Ovary (tissue), 3 donors: ENCODE measurements around the gene NTNG2.

Source experiments
- EP300 ChIP-seq: sonication (generic); formaldehyde crosslinking; IDR thresholded peaks from one replicate; pipeline ENCODE4 v1.6.1; 2017; ENCODE audit warnings: antibody characterized with exemption
- POLR2A ChIP-seq: fragments of 450-650 bp; IDR thresholded peaks from one replicate; pipeline ENCODE4 v1.6.1; 2017; ENCODE audit warnings: antibody characterized with exemption, mild to moderate bottlenecking, moderate library complexity
- TF ChIP-seq, protein P1 (sequence below), 3 donors: fragments of 450-650 bp in 2 of 3; fragments of 200-600 bp in 1 of 3; IDR thresholded peaks; one replicate each; pipeline versions ENCODE4 v1.5.1 to v1.8.0; 2016 to 2022; ENCODE audit warnings: antibody characterized with exemption in 3 of 3, mild to moderate bottlenecking in 1 of 3
- donor health status: DM: no; HTN: no; CAD: no.

DNA sequence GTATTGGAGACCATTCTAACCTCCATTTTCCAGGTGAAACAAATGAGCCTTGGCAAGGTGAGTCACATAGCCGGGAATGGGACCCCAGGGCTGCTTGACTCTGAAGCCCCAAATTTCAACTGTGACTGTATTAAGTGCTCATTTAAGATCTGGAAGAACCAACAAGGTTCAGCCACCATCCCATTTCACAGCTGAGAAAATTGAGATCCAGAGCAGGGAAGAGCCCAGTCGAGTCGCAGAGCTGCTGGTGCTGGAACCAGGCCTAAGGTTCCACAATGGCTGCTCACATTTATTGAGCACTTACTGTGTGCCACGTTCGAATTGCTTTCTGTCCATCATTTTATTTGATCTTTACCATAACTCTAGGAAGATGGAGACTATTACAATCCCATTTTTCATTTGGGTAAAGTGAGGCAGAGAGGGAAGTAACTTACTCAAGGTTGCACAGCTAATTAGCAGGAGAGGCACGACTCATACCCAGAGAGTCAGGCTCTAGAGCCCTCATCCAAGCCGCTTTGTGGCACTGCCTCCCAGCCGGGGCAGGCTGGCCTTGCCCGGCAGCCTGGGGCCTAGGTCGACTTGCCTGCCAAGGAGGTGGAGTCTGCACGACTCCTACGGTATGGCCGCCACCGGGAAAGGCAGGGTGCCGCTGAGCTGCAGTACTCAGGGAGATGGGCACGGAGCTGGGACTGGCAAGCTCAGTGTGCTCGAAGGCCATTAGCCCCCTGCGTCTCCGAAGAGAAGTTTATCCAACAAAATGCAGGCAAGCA is 4.3 kb upstream of the NTNG2 start:
- TF ChIP-seq, protein P1, sequence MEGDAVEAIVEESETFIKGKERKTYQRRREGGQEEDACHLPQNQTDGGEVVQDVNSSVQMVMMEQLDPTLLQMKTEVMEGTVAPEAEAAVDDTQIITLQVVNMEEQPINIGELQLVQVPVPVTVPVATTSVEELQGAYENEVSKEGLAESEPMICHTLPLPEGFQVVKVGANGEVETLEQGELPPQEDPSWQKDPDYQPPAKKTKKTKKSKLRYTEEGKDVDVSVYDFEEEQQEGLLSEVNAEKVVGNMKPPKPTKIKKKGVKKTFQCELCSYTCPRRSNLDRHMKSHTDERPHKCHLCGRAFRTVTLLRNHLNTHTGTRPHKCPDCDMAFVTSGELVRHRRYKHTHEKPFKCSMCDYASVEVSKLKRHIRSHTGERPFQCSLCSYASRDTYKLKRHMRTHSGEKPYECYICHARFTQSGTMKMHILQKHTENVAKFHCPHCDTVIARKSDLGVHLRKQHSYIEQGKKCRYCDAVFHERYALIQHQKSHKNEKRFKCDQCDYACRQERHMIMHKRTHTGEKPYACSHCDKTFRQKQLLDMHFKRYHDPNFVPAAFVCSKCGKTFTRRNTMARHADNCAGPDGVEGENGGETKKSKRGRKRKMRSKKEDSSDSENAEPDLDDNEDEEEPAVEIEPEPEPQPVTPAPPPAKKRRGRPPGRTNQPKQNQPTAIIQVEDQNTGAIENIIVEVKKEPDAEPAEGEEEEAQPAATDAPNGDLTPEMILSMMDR (IDR thresholded peaks at IDR 0.05), result no peak
- TF ChIP-seq EP300 (no peak), POLR2A (no peak)
